ENCODE results near the gene SNX15.

Gene SNX15

DNA sequence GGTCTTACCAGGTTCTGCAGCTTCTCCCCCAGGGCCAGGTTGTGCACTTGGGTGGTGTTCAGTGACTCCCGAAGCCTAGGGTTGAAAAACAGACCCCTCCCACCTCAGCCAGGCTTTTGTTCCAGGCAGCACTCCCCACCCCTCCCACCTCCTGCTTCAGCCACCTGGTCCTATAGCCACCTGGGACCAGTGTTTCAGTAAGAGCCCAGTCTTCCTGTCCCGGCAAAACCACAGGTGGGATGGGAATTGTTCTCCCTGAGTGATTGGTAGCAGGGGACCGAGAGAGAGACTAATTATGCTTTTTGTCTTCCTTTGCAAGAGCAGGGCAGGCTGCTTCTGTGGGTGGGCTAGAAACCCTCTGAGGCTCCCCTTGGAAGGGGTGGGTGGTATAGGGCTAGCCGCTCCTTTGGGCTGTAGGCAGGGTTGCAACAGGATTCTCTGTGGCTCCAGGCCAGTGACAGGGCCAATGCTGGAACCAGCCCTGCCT lies 39.6 kb downstream of the SNX15 start:
- Histone ChIP-seq H3K27ac (ENCODE audit: low read length) (no peak overlapping the region), H3K9me3 (ENCODE audit: control insufficient read depth in 2 of 2, low read length in 2 of 2) (no peaks in the 10 kb centered on the region), H3K4me1 (ENCODE audit: control insufficient read depth, insufficient read depth, low read length) (no peaks in the 10 kb centered on the region), H3K36me3 (ENCODE audit: control insufficient read depth in 2 of 2, insufficient read depth in 2 of 2, low read length in 2 of 2) (no peaks in the 10 kb centered on the region), H3K9ac (ENCODE audit: low read length in 2 of 2) (no peak overlapping the region), H3K27me3 (ENCODE audit: control insufficient read depth in 1 of 2, insufficient read depth in 2 of 2, low read length in 2 of 2) (no peaks in the 10 kb centered on the region), H3K4me3 (ENCODE audit: low read length in 2 of 2) (no peak overlapping the region)

GRCh38 chr11:65067446-65067845 lies 40.2 kb downstream of the SNX15 start:
- Histone ChIP-seq H3K27ac (ENCODE audit: low read length) (no peak overlapping the region), H3K9me3 (ENCODE audit: control insufficient read depth in 2 of 2, low read length in 2 of 2) (no peaks in the 10 kb centered on the region), H3K36me3 (ENCODE audit: control insufficient read depth in 2 of 2, insufficient read depth in 2 of 2, low read length in 2 of 2) (no peaks in the 10 kb centered on the region), H3K4me1 (ENCODE audit: control insufficient read depth, insufficient read depth, low read length) (no peaks in the 10 kb centered on the region), H3K4me3 (ENCODE audit: low read length in 2 of 2) (no peak overlapping the region), H3K9ac (ENCODE audit: low read length in 2 of 2) (no peak overlapping the region), H3K27me3 (ENCODE audit: control insufficient read depth in 1 of 2, insufficient read depth in 2 of 2, low read length in 2 of 2) (no peaks in the 10 kb centered on the region)

DNA sequence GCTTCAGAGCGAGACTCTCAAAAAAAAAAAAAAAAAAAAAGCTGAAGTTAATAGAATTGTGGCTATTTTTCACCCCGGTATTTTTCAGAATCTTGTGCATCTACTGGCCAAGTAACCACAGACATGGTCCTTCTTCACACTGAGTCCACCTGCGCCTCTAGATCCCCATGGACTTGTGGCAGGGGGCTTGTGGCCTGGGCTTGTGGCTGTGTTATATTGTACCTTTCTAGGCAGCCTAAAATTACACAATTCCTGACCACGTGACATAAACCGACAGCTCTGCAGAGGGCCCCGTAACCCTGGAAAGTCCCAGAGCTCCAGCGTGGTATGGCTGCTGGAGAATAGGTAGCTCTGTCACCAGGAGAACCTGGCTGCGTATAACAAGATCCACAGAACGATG lies 42.0 kb downstream of the SNX15 start:
- Histone ChIP-seq H3K9me3 (ENCODE audit: control insufficient read depth in 2 of 2, low read length in 2 of 2) (no peaks in the 10 kb centered on the region), H3K27me3 (ENCODE audit: control insufficient read depth in 1 of 2, insufficient read depth in 2 of 2, low read length in 2 of 2) (no peaks in the 10 kb centered on the region), H3K9ac (ENCODE audit: low read length in 2 of 2) (no peak overlapping the region), H3K36me3 (ENCODE audit: control insufficient read depth in 2 of 2, insufficient read depth in 2 of 2, low read length in 2 of 2) (no peaks in the 10 kb centered on the region), H3K4me3 (ENCODE audit: low read length in 2 of 2) (no peak overlapping the region), H3K27ac (ENCODE audit: low read length) (no peak overlapping the region), H3K4me1 (ENCODE audit: control insufficient read depth, insufficient read depth, low read length) (no peaks in the 10 kb centered on the region)

DNA sequence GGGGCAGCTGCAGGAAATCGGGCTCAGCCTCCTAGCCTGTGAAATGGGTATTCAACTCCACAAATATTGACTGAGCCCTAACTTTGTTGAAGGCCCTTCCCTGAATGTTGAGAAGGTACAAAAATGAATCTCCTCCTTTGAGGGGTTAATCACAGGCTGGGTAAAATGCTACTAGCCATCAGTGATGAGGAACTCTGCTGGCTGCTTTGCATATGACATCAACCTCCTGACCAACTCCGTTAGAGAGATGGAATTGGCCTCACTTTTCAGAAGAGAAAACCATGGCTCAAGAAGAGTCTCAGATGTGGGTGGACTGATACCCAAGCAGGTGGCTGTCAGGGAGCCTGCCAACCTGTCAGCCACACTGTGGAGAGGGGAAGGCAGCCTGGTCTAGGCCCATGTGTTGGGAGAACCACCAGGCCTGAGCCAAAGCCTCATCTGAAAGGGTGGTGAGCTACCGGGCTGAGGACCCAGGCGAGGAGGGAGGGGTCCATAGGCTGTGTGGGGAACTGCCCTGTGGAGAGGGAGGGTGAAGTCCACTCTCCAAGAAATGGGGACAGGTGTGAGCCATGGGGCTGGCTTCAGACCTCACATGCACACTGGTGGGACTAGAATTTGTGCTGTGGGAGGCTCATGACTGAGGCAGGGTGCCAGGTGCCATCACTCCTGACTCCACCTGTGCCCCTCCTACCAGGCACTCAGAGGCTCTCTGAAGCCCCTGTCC lies 44.8 kb downstream of the SNX15 start:
- H3K4me1 ChIP-seq (ENCODE audit: control insufficient read depth, insufficient read depth, low read length) = no peaks in the 10 kb centered on the region
- no peaks in the 10 kb centered on the region for H3K27me3 ChIP-seq (ENCODE audit: control insufficient read depth in 1 of 2, insufficient read depth in 2 of 2, low read length in 2 of 2)
- H3K9ac ChIP-seq (ENCODE audit: low read length in 2 of 2) = no peak overlapping the region
- H3K9me3 ChIP-seq (ENCODE audit: control insufficient read depth in 2 of 2, low read length in 2 of 2) = no peaks in the 10 kb centered on the region
- H3K36me3 ChIP-seq (ENCODE audit: control insufficient read depth in 2 of 2, insufficient read depth in 2 of 2, low read length in 2 of 2) = no peaks in the 10 kb centered on the region
- no peak overlapping the region for H3K4me3 ChIP-seq (ENCODE audit: low read length in 2 of 2)
- no peak overlapping the region for H3K27ac ChIP-seq (ENCODE audit: low read length)

DNA sequence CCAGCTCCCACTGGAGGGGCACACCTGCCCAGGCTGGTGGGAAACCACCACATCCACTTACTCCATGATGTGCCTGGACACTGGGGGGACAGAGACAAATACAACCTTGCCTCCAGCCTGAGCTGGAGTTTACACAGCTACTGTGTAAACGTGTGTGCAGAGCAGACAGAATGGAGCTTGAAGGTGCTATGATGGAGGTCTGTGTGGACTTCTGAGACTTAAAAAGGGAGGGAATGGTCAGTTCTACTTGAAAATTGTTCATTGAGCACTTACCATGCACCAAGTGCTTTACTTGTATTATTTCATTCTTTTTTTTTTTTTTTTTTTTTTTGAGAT lies 45.4 kb downstream of the SNX15 start:
- H3K36me3 ChIP-seq (ENCODE audit: control insufficient read depth in 2 of 2, insufficient read depth in 2 of 2, low read length in 2 of 2) = no peaks in the 10 kb centered on the region
- no peak overlapping the region for H3K9ac ChIP-seq (ENCODE audit: low read length in 2 of 2)
- no peak overlapping the region for H3K4me3 ChIP-seq (ENCODE audit: low read length in 2 of 2)
- no peaks in the 10 kb centered on the region for H3K9me3 ChIP-seq (ENCODE audit: control insufficient read depth in 2 of 2, low read length in 2 of 2)
- H3K27me3 ChIP-seq (ENCODE audit: control insufficient read depth in 1 of 2, insufficient read depth in 2 of 2, low read length in 2 of 2) = no peaks in the 10 kb centered on the region
- H3K4me1 ChIP-seq (ENCODE audit: control insufficient read depth, insufficient read depth, low read length) = no peaks in the 10 kb centered on the region
- no peak overlapping the region for H3K27ac ChIP-seq (ENCODE audit: low read length)

GRCh38 chr11:65077451-65077850 lies 50.2 kb downstream of the SNX15 start:
- Histone ChIP-seq H3K9ac (ENCODE audit: low read length in 2 of 2) (no peak overlapping the region), H3K36me3 (ENCODE audit: control insufficient read depth in 2 of 2, insufficient read depth in 2 of 2, low read length in 2 of 2) (no peaks in the 10 kb centered on the region), H3K9me3 (ENCODE audit: control insufficient read depth in 2 of 2, low read length in 2 of 2) (no peaks in the 10 kb centered on the region), H3K27me3 (ENCODE audit: control insufficient read depth in 1 of 2, insufficient read depth in 2 of 2, low read length in 2 of 2) (no peaks in the 10 kb centered on the region), H3K4me1 (ENCODE audit: control insufficient read depth, insufficient read depth, low read length) (no peaks in the 10 kb centered on the region), H3K27ac (ENCODE audit: low read length) (no peak overlapping the region), H3K4me3 (ENCODE audit: low read length in 2 of 2) (no peak overlapping the region)

DNA sequence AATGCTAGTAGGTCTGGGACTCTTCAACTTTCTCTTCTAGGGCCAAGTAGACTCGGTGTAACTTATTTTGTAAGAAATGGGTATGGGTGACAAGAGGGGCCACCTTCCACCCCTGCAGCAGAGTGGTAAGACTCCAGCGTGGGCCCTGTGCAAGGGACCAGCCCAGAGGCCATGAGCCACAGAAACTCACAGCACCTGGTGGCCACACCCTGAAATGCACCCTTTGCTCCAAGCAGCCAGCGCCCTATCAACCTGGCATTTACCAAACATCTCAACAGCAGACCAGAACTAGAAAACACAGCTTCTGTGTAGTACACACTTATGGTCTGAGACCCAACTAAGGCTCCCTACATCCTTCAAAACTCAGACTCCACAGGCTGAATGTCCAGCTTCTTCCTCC lies 50.9 kb downstream of the SNX15 start:
- H3K4me3 ChIP-seq (ENCODE audit: low read length in 2 of 2) = no peak overlapping the region
- no peaks in the 10 kb centered on the region for H3K9me3 ChIP-seq (ENCODE audit: control insufficient read depth in 2 of 2, low read length in 2 of 2)
- no peak overlapping the region for H3K27ac ChIP-seq (ENCODE audit: low read length)
- no peaks in the 10 kb centered on the region for H3K36me3 ChIP-seq (ENCODE audit: control insufficient read depth in 2 of 2, insufficient read depth in 2 of 2, low read length in 2 of 2)
- H3K4me1 ChIP-seq (ENCODE audit: control insufficient read depth, insufficient read depth, low read length) = peaks cover under 1% of the 10 kb centered on the region
- no peaks in the 10 kb centered on the region for H3K27me3 ChIP-seq (ENCODE audit: control insufficient read depth in 1 of 2, insufficient read depth in 2 of 2, low read length in 2 of 2)
- no peak overlapping the region for H3K9ac ChIP-seq (ENCODE audit: low read length in 2 of 2)

DNA sequence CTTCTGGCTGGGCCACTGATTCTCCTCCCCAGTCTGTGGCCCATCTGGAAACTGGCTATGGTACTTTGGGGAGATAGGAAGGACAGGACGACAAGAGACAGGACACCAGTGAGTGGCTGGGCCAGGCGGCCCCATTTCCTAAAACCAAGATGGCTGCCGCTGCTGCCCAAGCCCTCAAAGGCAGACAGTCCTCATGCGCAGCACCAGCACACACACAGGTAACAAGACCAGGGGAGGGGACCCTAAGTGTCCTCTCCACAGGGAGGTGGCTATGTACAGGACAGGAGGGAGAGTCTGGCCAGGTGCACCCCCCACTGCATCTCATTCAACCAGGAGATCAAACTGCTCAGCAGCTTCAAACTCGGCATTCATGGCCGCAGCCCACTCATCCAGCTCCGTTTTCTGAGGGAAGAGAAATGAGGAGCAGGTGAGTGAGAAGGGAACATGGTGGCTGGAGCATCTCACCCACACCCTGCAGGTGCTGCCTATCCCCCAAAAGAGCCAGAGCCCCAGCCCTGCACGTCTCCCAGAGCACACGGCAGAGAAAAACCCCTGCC lies 51.6 kb downstream of the SNX15 start:
- H3K27ac ChIP-seq (ENCODE audit: low read length) = no peak overlapping the region
- no peak overlapping the region for H3K4me3 ChIP-seq (ENCODE audit: low read length in 2 of 2)
- no peaks in the 10 kb centered on the region for H3K27me3 ChIP-seq (ENCODE audit: control insufficient read depth in 1 of 2, insufficient read depth in 2 of 2, low read length in 2 of 2)
- H3K4me1 ChIP-seq (ENCODE audit: control insufficient read depth, insufficient read depth, low read length) = peaks cover 8% of the 10 kb centered on the region
- no peaks in the 10 kb centered on the region for H3K9me3 ChIP-seq (ENCODE audit: control insufficient read depth in 2 of 2, low read length in 2 of 2)
- no peaks in the 10 kb centered on the region for H3K36me3 ChIP-seq (ENCODE audit: control insufficient read depth in 2 of 2, insufficient read depth in 2 of 2, low read length in 2 of 2)
- no peak overlapping the region for H3K9ac ChIP-seq (ENCODE audit: low read length in 2 of 2)

DNA sequence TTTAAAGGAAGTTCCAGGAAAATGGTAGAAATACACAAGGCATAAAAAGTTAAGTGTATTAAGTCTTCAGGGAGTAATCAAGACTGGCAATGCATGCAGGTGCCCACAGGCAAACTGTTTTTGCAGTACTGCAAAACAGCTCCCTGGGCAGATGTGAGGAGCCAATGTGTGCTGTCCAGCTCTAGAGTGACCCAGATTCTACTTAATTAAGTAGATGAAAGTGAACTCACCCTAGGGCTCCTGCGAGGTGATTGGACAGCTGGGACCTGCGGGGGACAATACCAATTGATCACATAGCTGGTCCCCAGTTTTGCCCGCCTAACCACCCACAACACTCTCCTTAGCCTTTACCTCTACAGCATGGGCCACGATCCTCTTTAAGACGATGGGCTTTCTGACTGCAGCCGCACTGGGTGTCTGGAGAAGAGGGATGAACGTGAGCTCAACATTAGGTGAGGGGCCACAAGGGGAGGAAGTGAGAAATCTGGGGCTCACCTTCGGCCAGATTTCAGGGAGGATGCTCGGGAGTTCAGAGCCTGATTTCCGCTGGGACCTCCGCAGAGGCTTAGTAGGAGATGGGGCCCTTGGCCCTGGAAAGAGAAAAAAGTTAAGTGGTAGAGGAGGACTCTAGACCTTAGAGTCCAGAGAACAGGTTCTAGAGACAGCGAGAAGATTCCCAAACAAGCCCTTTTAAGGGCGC lies 56.0 kb downstream of the SNX15 start:
- Histone ChIP-seq H3K4me1 (ENCODE audit: control insufficient read depth, insufficient read depth, low read length) (peaks cover 21% of the 10 kb centered on the region), H3K27me3 (ENCODE audit: control insufficient read depth in 1 of 2, insufficient read depth in 2 of 2, low read length in 2 of 2) (no peaks in the 10 kb centered on the region), H3K9me3 (ENCODE audit: control insufficient read depth in 2 of 2, low read length in 2 of 2) (no peaks in the 10 kb centered on the region), H3K4me3 (ENCODE audit: low read length in 2 of 2) (peak overlapping the region; percentile 67 to 85), H3K9ac (ENCODE audit: low read length in 2 of 2) (peak overlapping the region in 1 of 2 donors; percentile 77), H3K36me3 (ENCODE audit: control insufficient read depth in 2 of 2, insufficient read depth in 2 of 2, low read length in 2 of 2) (peaks cover 19 to 26% of the 10 kb centered on the region in 2 donors), H3K27ac (ENCODE audit: low read length) (peak overlapping the region; percentile 80)

- no peaks in the 10 kb centered on the region for H3K9me3 ChIP-seq (ENCODE audit: control insufficient read depth in 2 of 2, low read length in 2 of 2)
- peak within 1 kb of the TSS; percentile 79 to 85 for H3K4me3 ChIP-seq (ENCODE audit: low read length in 2 of 2)
- H3K4me1 ChIP-seq (ENCODE audit: control insufficient read depth, insufficient read depth, low read length) = peaks cover 21% of the 10 kb centered on the region
- peak within 1 kb of the TSS; percentile 77 to 88 for H3K9ac ChIP-seq (ENCODE audit: low read length in 2 of 2)
- H3K27ac ChIP-seq (ENCODE audit: low read length) = peak within 1 kb of the TSS; percentile 80
- no peaks in the 10 kb centered on the region for H3K27me3 ChIP-seq (ENCODE audit: control insufficient read depth in 1 of 2, insufficient read depth in 2 of 2, low read length in 2 of 2)
- peaks cover 27 to 32% of the 10 kb centered on the region in 2 donors for H3K36me3 ChIP-seq (ENCODE audit: control insufficient read depth in 2 of 2, insufficient read depth in 2 of 2, low read length in 2 of 2)
Measured at GRCh38 chr11:65083834-65084597, 56.8 kb downstream of the SNX15 start, which contains the start of the genes CDCA5 and ZFPL1. TSS of gene CDCA5 (minus strand) at chr11:65084040. CDS start at chr11:65083978, 62 bp downstream. TSS of gene ZFPL1 (plus strand) at chr11:65084222. CDS start at chr11:65084699, 477 bp downstream.

Data from stomach smooth muscle (tissue), 2 donors.